Stimulated activated naive CD8-positive, alpha-beta T cell treated with anti-CD3 and anti-CD28 coated beads, Interleukin-15, Interleukin-2, amounts not matched to agents 100 U/mL and 50 U/mL, for 24 hours (primary cell): Measurements from ENCODE around the gene WDR31.
"Not testable (repeated sequence)": the region's sequence is repeated elsewhere in the genome, so short reads cannot be mapped to it uniquely, and the experiment has no call there.

Experiments used
- ATAC-seq: fragments of 150-1000 bp; cut with Tn5 transposase; one replicate; pipeline ENCODE4 v1.10.0; 2021
- DNase-seq: peaks from one replicate; pipeline ENCODE4 v3.0.0; 2021

Gene WDR31

GRCh38 chr9:113368982-113369854 lies 29.1 kb upstream of the WDR31 start:
- DNase-seq (no peak), ATAC-seq (no peak)

GRCh38 chr9:113368348-113368981 lies 28.4 kb upstream of the WDR31 start:
- no peak for ATAC-seq

GRCh38 chr9:113365652-113366051 lies 25.6 kb upstream of the WDR31 start:
- not testable (repeated sequence) for ATAC-seq, DNase-seq

More at GRCh38 chr9:113368348-113368981, 28.4 kb upstream of the WDR31 start:
- DNase-seq: no peak

GRCh38 chr9:113364951-113365350 lies 24.9 kb upstream of the WDR31 start:
- no peak for DNase-seq
- no peak for ATAC-seq

GRCh38 chr9:113363336-113363735 lies 23.3 kb upstream of the WDR31 start:
- ATAC-seq: no peak
- no peak for DNase-seq

- DNase-seq (peak; percentile 34), ATAC-seq (peak; percentile 97)
These were observed 21.4 kb upstream of the WDR31 start for GRCh38 chr9:113361304-113362018.

GRCh38 chr9:113360242-113360842 lies 20.3 kb upstream of the WDR31 start:
- ATAC-seq (no peak), DNase-seq (no peak)

- ATAC-seq: no peak
These were observed 19.3 kb upstream of the WDR31 start for GRCh38 chr9:113359385-113359784.

GRCh38 chr9:113356686-113357292 lies 16.7 kb upstream of the WDR31 start:
- no peak for ATAC-seq
- no peak for DNase-seq

More at GRCh38 chr9:113359385-113359784, 19.3 kb upstream of the WDR31 start:
- DNase-seq: no peak

- ATAC-seq (no peak), DNase-seq (no peak)
These were observed 15.0 kb upstream of the WDR31 start for GRCh38 chr9:113355040-113355596.

GRCh38 chr9:113352411-113352810 lies 12.3 kb upstream of the WDR31 start:
- DNase-seq: no peak
- no peak for ATAC-seq

GRCh38 chr9:113352006-113352405 lies 11.9 kb upstream of the WDR31 start:
- DNase-seq (no peak), ATAC-seq (no peak)

GRCh38 chr9:113350937-113351336 lies 10.9 kb upstream of the WDR31 start:
- DNase-seq: peak; percentile 65
- ATAC-seq: peak; percentile 72

- ATAC-seq (peak; percentile 37), DNase-seq (peak; percentile 52)
These were observed 10.1 kb upstream of the WDR31 start for GRCh38 chr9:113350107-113350661.

GRCh38 chr9:113349445-113350094 lies 9.5 kb upstream of the WDR31 start, which contains the start of gene BSPRY:
Gene BSPRY (plus strand): TSS chr9:113349541. CDS start chr9:113349580, 39 bp downstream.
- DNase-seq: peak; percentile 49
- peak; percentile 38 for ATAC-seq

GRCh38 chr9:113349066-113349444 lies 9.0 kb upstream of the WDR31 start:
- ATAC-seq (no peak), DNase-seq (no peak)

GRCh38 chr9:113348437-113348836 lies 8.4 kb upstream of the WDR31 start:
- DNase-seq (no peak), ATAC-seq (no peak)

GRCh38 chr9:113345671-113346070 lies 5.6 kb upstream of the WDR31 start:
- no peak for DNase-seq
- ATAC-seq: no peak

GRCh38 chr9:113345190-113345589 lies 5.1 kb upstream of the WDR31 start:
- no peak for DNase-seq
- ATAC-seq: no peak

GRCh38 chr9:113343732-113344231 lies 3.7 kb upstream of the WDR31 start:
- no peak for DNase-seq
- no peak for ATAC-seq
